ENCODE data around the gene NUDT13. TPM values are rescaled to one million over a fixed set of nuclear protein-coding genes. Genes with fewer than 3 reads are reported as not detected.

Gene NUDT13
- total and polyA plus RNA-seq, 2 experiments from 2014 or later, result 1.4 to 1.7 TPM

GRCh38 chr10:73152009-73152408 is 41.8 kb downstream of the NUDT13 start:
- Histone ChIP-seq H3K9me3 (ENCODE audit: low read depth) (no peaks in the 10 kb centered on the region), H4K20me1 (ENCODE audit: insufficient read depth) (no peaks in the 10 kb centered on the region), H3K4me3 (no peak overlapping the region), H3K36me3 (ENCODE audit: low read depth) (peaks cover 64% of the 10 kb centered on the region), H2AFZ (no peak overlapping the region), H3K79me2 (ENCODE audit: insufficient read depth) (peaks cover 61% of the 10 kb centered on the region), H3K9ac (no peak overlapping the region), H3K9me2 (ENCODE audit: insufficient read depth) (no peaks in the 10 kb centered on the region), H3K27ac (no peak overlapping the region), H3K27me3 (replicated peaks; ENCODE audit: insufficient read depth) (no peaks in the 10 kb centered on the region), H3K4me2 (ENCODE audit: unreplicated experiment) (no peak overlapping the region), H3K4me1 (ENCODE audit: insufficient read depth) (no peaks in the 10 kb centered on the region), H3F3A (ENCODE audit: insufficient read depth) (no peaks in the 10 kb centered on the region)
- no peak for TF ChIP-seq EZH2 (IDR thresholded peaks at IDR 0.05; ENCODE audit: insufficient read depth, poor library complexity, severe bottlenecking)
- no peak for TF ChIP-seq EZH2phosphoT487 (IDR thresholded peaks at IDR 0.05; ENCODE audit: insufficient read depth, low read depth)
- 86 to 91% methylated on average over 3 of the region's 3 CpGs for WGBS, 2 experiments (ENCODE audit: low coverage in 1 of 2, low lambda C conversion rate in 2 of 2, missing lambda C conversion rate in 2 of 2)
- DNase-seq, result no peak
- in situ Hi-C loops (cut with MboI), result no loop called here

DNA sequence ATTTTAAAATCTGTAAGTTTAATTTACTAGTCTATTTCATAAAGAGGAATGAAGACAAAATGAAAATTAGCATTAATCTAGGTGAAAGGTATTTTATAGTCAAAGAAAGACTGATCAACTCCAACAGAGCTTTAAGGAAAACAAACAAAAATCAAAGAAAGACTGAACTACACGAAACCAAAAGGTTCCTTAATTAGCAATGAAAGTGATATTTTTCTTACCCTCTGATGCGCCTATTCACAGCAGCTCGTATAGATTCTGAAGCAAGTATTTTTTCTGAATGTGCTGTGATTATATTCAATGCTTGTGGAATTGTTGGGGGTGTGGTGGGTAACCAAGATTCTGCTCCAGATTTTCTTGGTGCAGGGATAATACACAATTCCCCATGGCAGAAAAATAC is 45.8 kb downstream of the NUDT13 start:
- H3K36me3 ChIP-seq (ENCODE audit: low read depth), result peaks cover 53% of the 10 kb centered on the region
- no peaks in the 10 kb centered on the region for H4K20me1 ChIP-seq (ENCODE audit: insufficient read depth)
- H3K4me3 ChIP-seq, result no peak overlapping the region
- DNase-seq, result no peak
- in situ Hi-C loops (cut with MboI), result no loop called here
- no peak overlapping the region for H3K4me2 ChIP-seq (ENCODE audit: unreplicated experiment)
- no peaks in the 10 kb centered on the region for H3K27me3 ChIP-seq (replicated peaks; ENCODE audit: insufficient read depth)
- peaks cover 77% of the 10 kb centered on the region for H3K79me2 ChIP-seq (ENCODE audit: insufficient read depth)
- H3K9me3 ChIP-seq (ENCODE audit: low read depth), result no peaks in the 10 kb centered on the region
- H3K9ac ChIP-seq, result no peak overlapping the region
- no peak overlapping the region for H3K27ac ChIP-seq
- 89 to 90% methylated on average over 3 of the region's 3 CpGs for WGBS, 2 experiments (ENCODE audit: low coverage in 1 of 2, low lambda C conversion rate in 2 of 2, missing lambda C conversion rate in 2 of 2)
- H3K4me1 ChIP-seq (ENCODE audit: insufficient read depth), result 0 out of 2 replicates have a peak, but pooled peaks cover under 1% of the 10 kb centered on the region
- no peak for TF ChIP-seq EZH2phosphoT487 (IDR thresholded peaks at IDR 0.05; ENCODE audit: insufficient read depth, low read depth)
- H3F3A ChIP-seq (ENCODE audit: insufficient read depth), result peaks cover 1% of the 10 kb centered on the region; the same call in 1 of the 2 replicates
- no peaks in the 10 kb centered on the region for H3K9me2 ChIP-seq (ENCODE audit: insufficient read depth)
- H2AFZ ChIP-seq, result no peak overlapping the region

DNA sequence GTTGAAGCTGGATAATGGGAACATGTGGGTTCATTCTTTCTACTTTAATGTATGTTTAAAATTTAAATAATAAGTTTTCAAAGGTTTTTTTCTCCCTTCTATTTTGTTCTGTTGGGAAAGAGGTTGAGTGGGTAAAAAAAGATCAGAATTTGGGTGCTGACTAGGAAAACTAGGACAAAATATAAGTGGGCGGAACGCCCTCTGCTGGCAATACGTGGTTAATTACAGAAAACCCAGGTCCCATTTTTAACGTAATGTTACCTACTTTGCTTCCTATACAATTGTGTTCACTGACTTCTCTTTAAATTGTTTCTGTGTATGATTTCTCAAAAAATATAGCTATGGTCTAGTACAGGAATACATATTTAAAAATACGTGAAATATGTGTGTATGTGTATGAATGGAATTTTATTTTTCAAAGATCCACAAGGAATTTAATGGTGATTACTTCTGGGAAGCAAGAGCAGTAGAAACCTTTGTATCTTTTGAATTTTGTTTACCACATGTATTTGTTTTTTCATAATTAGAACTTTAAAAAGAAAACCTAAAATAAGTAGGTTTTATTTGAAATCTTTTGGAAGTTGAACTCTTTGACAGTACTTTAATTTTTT is 48.9 kb downstream of the NUDT13 start:
- in situ Hi-C loops (cut with MboI), result no loop called here
- Histone ChIP-seq H3F3A (ENCODE audit: insufficient read depth) (peaks cover 31% of the 10 kb centered on the region), H3K4me3 (no peak overlapping the region), H3K79me2 (ENCODE audit: insufficient read depth) (peaks cover 92% of the 10 kb centered on the region), H3K27ac (no peak overlapping the region), H2AFZ (no peak overlapping the region), H4K20me1 (ENCODE audit: insufficient read depth) (no peaks in the 10 kb centered on the region), H3K4me1 (ENCODE audit: insufficient read depth) (peaks cover 28% of the 10 kb centered on the region), H3K4me2 (ENCODE audit: unreplicated experiment) (no peak overlapping the region), H3K36me3 (ENCODE audit: low read depth) (peaks cover 26% of the 10 kb centered on the region), H3K9ac (no peak overlapping the region), H3K27me3 (replicated peaks; ENCODE audit: insufficient read depth) (no peaks in the 10 kb centered on the region), H3K9me3 (ENCODE audit: low read depth) (no peaks in the 10 kb centered on the region), H3K9me2 (ENCODE audit: insufficient read depth) (no peaks in the 10 kb centered on the region)
- DNase-seq, result peak; percentile 75
- TF ChIP-seq EZH2phosphoT487 (IDR thresholded peaks at IDR 0.05; ENCODE audit: insufficient read depth, low read depth) (no peak), EZH2 (IDR thresholded peaks at IDR 0.05; ENCODE audit: insufficient read depth, poor library complexity, severe bottlenecking) (no peak)
- 5% methylated on average over 5 of the region's 5 CpGs for WGBS, 2 experiments (ENCODE audit: low coverage in 1 of 2, low lambda C conversion rate in 2 of 2, missing lambda C conversion rate in 2 of 2)

DNA sequence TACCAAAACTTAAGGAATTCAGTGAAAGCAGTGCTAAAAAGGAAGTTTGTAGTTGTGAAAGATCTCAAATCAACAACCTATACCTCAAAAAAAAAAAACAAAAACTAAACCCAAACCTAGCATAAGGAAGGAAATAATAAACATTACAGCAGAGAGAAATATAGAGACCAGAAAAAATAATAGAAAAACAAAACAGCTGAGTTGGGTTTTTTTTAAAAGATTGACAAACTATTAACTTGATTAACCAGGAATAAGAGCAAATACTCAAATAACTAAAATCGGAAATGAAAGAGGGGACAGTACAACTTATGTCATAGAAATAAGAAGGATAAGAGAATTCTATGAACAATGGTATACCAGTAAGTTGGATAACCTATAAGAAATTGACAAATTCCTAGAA is 50.8 kb downstream of the NUDT13 start:
- Histone ChIP-seq H3K4me3 (no peak overlapping the region), H3K79me2 (ENCODE audit: insufficient read depth) (peaks cover 94% of the 10 kb centered on the region), H3K4me2 (ENCODE audit: unreplicated experiment) (no peak overlapping the region), H4K20me1 (ENCODE audit: insufficient read depth) (no peaks in the 10 kb centered on the region), H3K9ac (no peak overlapping the region; the same call in 1 of the 2 replicates), H3F3A (ENCODE audit: insufficient read depth) (peaks cover 45% of the 10 kb centered on the region), H3K27me3 (replicated peaks; ENCODE audit: insufficient read depth) (no peaks in the 10 kb centered on the region), H3K27ac (no peak overlapping the region), H3K36me3 (ENCODE audit: low read depth) (peaks cover 14% of the 10 kb centered on the region), H3K4me1 (ENCODE audit: insufficient read depth) (peaks cover 28% of the 10 kb centered on the region), H3K9me2 (ENCODE audit: insufficient read depth) (no peaks in the 10 kb centered on the region), H2AFZ (no peak overlapping the region), H3K9me3 (ENCODE audit: low read depth) (no peaks in the 10 kb centered on the region)
- TF ChIP-seq EZH2 (IDR thresholded peaks at IDR 0.05; ENCODE audit: insufficient read depth, poor library complexity, severe bottlenecking), result no peak
- no peak for TF ChIP-seq EZH2phosphoT487 (IDR thresholded peaks at IDR 0.05; ENCODE audit: insufficient read depth, low read depth)
- no peak for DNase-seq
- WGBS, 2 experiments (ENCODE audit: low coverage in 1 of 2, low lambda C conversion rate in 2 of 2, missing lambda C conversion rate in 2 of 2), result 96 to 100% methylated on average over 1 of the region's 1 CpG
- in situ Hi-C loops (cut with MboI), result no loop called here

Measured in GM23248 (cell line).